Measurements from ENCODE around the gene EEF1A1.
"Not testable (repeated sequence)": the region's sequence is repeated elsewhere in the genome, so short reads cannot be mapped to it uniquely, and the experiment has no call there.

DNA sequence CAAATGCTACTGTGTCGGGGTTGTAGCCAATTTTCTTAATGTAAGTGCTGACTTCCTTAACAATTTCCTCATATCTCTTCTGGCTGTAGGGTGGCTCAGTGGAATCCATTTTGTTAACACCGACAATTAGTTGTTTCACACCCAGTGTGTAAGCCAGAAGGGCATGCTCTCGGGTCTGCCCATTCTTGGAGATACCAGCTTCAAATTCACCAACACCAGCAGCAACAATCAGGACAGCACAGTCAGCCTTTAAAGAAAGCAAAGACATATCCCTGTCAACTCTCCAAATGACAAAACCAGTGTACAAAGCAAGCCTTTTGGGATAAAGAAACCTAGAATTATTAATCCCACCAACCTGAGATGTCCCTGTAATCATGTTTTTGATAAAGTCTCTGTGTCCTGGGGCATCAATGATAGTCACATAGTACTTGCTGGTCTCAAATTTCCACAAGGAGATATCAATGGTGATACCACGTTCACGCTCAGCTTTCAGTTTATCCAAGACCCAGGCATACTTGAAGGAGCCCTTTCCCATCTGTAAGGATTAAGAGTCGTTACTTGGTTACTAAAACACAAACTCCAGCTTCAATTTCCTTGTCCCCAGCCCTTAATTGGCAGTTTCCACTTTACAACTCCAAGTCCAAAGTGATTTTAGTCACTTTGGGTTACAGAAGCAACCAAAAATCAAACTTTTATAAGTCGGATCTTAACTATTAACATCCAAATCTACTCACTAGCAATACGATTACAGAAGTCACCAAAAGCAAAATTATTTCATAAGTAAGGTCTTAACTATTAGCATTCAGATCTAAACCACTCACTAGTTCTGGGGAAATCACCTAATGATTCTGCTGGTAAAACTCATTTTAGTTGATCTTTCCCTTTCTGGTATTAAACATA lies 1.6 kb downstream of the EEF1A1 start:
- TF ChIP-seq POLR2AphosphoS5 (IDR thresholded peaks at IDR 0.05) (peak in 1 of 2 donors; percentile 0), POLR2A (IDR thresholded peaks at IDR 0.05) (peak in 1 of 4 donors; percentile 0)
- TF ChIP-seq, protein P1, sequence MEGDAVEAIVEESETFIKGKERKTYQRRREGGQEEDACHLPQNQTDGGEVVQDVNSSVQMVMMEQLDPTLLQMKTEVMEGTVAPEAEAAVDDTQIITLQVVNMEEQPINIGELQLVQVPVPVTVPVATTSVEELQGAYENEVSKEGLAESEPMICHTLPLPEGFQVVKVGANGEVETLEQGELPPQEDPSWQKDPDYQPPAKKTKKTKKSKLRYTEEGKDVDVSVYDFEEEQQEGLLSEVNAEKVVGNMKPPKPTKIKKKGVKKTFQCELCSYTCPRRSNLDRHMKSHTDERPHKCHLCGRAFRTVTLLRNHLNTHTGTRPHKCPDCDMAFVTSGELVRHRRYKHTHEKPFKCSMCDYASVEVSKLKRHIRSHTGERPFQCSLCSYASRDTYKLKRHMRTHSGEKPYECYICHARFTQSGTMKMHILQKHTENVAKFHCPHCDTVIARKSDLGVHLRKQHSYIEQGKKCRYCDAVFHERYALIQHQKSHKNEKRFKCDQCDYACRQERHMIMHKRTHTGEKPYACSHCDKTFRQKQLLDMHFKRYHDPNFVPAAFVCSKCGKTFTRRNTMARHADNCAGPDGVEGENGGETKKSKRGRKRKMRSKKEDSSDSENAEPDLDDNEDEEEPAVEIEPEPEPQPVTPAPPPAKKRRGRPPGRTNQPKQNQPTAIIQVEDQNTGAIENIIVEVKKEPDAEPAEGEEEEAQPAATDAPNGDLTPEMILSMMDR (IDR thresholded peaks at IDR 0.05) = not testable (repeated sequence)
- not testable (repeated sequence) for TF ChIP-seq EP300 (IDR thresholded peaks at IDR 0.05)

Data from upper lobe of left lung (tissue), 4 donors.